Measurements from ENCODE around the gene ZNF236.

DNA sequence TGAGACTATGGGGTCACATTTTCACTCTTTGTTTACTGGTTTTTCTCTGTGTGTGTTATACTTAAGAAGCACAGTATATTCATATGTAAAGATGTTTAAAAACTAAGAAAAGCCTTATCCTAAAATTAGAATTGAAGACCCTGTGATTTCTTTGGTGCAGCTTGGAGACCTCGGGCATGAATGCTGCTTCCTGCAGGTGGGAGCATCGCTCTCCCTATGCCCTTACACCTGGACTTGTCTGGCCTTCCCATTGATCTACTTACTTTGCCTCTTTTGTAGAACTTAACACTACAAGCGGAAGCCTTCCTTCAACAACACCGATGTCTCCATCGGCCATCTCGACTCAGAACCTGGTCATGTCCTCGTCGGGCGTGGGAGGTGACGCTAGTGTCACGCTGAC, 114.5 kb downstream of the ZNF236 start:
- TF ChIP-seq, protein P1, sequence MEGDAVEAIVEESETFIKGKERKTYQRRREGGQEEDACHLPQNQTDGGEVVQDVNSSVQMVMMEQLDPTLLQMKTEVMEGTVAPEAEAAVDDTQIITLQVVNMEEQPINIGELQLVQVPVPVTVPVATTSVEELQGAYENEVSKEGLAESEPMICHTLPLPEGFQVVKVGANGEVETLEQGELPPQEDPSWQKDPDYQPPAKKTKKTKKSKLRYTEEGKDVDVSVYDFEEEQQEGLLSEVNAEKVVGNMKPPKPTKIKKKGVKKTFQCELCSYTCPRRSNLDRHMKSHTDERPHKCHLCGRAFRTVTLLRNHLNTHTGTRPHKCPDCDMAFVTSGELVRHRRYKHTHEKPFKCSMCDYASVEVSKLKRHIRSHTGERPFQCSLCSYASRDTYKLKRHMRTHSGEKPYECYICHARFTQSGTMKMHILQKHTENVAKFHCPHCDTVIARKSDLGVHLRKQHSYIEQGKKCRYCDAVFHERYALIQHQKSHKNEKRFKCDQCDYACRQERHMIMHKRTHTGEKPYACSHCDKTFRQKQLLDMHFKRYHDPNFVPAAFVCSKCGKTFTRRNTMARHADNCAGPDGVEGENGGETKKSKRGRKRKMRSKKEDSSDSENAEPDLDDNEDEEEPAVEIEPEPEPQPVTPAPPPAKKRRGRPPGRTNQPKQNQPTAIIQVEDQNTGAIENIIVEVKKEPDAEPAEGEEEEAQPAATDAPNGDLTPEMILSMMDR (IDR thresholded peaks at IDR 0.05): no peak
- TF ChIP-seq POLR2A (IDR thresholded peaks at IDR 0.05): no peak
- no peak for TF ChIP-seq POLR2AphosphoS5 (IDR thresholded peaks at IDR 0.05)

Measured in stomach (tissue), 4 donors.